ENCODE measurements around the gene PGGHG. TPM values are rescaled to one million over a fixed set of nuclear protein-coding genes. Genes with fewer than 3 reads are reported as not detected.
"Not testable (repeated sequence)": the region's sequence is repeated elsewhere in the genome, so short reads cannot be mapped to it uniquely, and the experiment has no call there.

Gene PGGHG
- total RNA-seq, 1 donor from 2014 or later = 13.1 TPM

- TF ChIP-seq, protein P1, sequence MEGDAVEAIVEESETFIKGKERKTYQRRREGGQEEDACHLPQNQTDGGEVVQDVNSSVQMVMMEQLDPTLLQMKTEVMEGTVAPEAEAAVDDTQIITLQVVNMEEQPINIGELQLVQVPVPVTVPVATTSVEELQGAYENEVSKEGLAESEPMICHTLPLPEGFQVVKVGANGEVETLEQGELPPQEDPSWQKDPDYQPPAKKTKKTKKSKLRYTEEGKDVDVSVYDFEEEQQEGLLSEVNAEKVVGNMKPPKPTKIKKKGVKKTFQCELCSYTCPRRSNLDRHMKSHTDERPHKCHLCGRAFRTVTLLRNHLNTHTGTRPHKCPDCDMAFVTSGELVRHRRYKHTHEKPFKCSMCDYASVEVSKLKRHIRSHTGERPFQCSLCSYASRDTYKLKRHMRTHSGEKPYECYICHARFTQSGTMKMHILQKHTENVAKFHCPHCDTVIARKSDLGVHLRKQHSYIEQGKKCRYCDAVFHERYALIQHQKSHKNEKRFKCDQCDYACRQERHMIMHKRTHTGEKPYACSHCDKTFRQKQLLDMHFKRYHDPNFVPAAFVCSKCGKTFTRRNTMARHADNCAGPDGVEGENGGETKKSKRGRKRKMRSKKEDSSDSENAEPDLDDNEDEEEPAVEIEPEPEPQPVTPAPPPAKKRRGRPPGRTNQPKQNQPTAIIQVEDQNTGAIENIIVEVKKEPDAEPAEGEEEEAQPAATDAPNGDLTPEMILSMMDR (conservative IDR thresholded peaks at IDR 0.05; ENCODE audit: low read depth, low read length) = no peak
- DNase-seq (ENCODE audit: low read depth) = no peak
- no peak overlapping the region for H3K4me3 ChIP-seq (ENCODE audit: low read depth, low read length)
These were observed 35.2 kb downstream of the PGGHG start for GRCh38 chr11:324156-324555.

DNA sequence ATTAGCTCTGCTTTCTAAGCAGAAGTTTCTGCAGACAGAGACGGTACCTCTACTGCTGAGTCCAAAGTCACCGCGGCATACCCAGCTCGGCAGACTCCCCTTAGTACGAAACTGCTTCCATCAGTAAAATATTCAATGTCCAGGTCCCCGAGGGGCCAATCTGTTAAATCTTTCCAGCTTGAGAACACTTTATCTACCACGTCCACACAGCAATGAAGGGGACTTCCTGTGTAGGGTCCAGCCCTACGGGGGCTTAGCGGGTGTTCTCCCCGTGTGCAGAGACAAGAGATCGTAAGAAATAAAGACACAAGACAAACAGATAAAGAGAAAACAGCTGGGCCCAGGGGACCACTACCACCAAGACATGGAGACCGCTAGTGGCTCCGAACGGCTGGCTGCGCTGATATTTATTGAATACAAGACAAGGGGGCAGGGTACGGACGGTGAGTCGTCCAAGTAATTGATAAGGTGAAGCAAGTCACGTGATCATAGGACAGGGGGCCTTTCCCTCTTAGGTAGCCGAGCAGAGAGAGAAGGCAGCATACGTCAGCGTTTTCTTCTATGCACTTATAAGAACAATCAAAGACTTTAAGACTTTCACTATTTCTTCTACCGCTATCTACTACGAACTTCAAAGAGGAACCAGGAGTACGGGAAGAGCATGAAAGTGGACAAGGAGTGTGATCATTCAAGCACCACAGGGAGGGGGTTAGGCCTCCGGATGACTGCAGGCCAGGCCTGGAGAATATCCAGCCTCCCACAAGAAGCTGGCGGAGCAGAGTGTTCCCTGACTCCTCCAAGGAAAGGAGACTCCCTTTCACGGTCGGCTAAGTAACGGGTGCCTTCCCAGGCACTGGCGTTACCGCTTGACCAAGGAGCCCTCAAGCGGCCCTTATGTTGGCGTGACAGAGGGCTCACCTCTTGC is 35.9 kb downstream of the PGGHG start:
- not testable (repeated sequence) for DNase-seq (ENCODE audit: low read depth)
- peak overlapping the region; percentile 10 for H3K4me3 ChIP-seq (ENCODE audit: low read depth, low read length)

GRCh38 chr11:325796-326591 is 37.1 kb downstream of the PGGHG start:
- H3K4me3 ChIP-seq (ENCODE audit: low read depth, low read length) = no peak overlapping the region
- DNase-seq (ENCODE audit: low read depth) = no peak
- TF ChIP-seq, protein P1 (conservative IDR thresholded peaks at IDR 0.05; ENCODE audit: low read depth, low read length) = no peak

DNA sequence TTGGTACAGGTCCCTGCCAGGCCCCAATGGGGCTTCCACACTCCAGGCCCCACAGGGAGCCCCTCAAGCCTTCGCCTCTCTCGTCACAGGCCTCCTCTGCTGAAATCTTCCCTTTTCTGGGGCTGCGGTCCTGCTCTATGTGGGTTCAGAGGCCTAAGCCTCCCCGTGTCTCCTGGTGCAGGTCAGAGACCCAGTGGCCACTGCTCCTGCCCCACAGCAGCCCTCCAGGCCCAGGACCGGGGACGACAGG is 37.6 kb downstream of the PGGHG start:
- DNase-seq (ENCODE audit: low read depth) = no peak
- TF ChIP-seq, protein P1 (conservative IDR thresholded peaks at IDR 0.05; ENCODE audit: low read depth, low read length) = no peak
- no peak overlapping the region for H3K4me3 ChIP-seq (ENCODE audit: low read depth, low read length)

DNA sequence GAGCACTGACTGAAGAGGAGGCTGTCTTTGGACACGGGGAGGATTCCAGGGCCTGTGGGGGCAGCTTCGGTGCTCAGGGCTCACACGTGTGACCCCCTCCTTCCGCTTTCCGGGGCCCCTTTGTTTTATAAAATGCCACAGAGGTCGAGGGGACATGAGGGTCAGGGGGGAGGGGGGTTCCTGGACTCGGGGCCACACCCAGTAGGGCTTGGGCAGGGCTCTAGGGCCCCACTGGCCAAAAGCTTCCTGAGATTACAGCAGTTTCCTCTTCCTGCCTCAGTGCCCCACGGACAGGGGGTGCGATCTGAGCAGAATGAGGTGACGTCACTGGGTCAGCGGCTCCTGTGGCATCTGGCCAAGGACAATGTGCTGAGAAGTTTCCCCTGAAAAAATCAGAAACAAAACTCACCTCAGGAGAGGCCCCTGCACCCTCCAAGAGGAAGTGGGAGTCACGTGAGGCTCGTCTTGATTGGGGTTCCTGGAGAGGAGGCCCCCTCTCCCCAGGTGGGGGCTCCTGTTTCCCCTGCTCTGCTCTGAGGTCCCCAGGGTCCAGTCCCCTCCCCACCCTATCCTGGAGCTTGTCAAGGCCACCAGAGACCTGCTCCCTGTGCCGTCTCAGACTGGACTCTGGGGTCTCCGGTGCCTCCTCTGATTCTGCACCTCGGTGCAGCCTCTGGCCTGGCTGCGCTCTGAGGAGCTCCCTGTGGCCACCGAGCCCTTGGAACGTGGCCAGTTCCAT is 38.1 kb downstream of the PGGHG start:
- TF ChIP-seq, protein P1 (conservative IDR thresholded peaks at IDR 0.05; ENCODE audit: low read depth, low read length) = no peak
- DNase-seq (ENCODE audit: low read depth) = no peak
- peak overlapping the region; percentile 18 for H3K4me3 ChIP-seq (ENCODE audit: low read depth, low read length)

DNA sequence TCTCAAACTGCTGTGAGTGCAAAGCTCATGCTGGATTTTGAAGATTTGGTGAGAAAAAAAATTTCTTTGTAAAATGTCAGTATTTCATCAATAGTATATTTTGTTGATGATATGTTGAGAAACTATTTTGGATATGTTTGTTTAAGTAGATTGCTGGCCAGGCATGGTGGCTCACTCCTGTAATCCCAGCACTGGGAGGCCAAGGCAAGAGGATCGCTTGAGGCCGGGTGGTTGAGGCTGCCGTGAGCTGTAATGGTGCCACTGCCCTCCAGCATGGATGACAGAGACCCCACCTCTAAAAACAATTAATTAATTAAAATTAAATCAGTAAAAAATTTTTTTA is 38.6 kb downstream of the PGGHG start:
- no peak for DNase-seq (ENCODE audit: low read depth)
- TF ChIP-seq, protein P1 (conservative IDR thresholded peaks at IDR 0.05; ENCODE audit: low read depth, low read length) = no peak
- no peak overlapping the region for H3K4me3 ChIP-seq (ENCODE audit: low read depth, low read length)

- DNase-seq (ENCODE audit: low read depth) = no peak
- TF ChIP-seq, protein P1 (conservative IDR thresholded peaks at IDR 0.05; ENCODE audit: low read depth, low read length) = no peak
- no peak overlapping the region for H3K4me3 ChIP-seq (ENCODE audit: low read depth, low read length)
These were observed 39.1 kb downstream of the PGGHG start for GRCh38 chr11:328012-328411.

DNA sequence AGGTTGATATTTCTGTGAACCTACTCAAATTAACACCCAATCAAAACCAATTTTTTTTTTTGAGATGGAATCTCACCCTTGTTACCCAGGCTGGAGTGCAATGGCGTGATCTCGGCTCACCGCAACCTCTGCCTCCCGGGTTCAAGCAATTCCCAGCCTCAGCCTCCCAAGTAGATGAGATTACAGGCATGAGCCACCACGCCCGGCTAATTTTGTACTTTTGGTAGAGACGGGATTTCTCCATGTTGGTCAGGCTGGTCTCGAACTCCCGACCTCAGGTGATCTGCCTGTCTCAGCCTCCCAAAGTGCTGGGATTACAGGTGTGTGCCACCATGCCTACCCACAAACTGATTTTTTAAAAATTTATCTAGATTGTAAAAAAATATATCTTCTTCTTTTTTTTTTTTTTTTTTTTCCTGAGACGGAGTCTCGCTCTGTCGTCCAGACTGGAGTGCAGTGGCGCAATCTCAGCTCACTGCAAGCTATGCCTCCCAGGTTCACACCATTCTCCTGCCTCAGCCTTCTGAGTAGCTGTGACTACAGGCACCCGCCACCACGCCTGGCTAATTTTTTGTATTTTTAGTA is 39.7 kb downstream of the PGGHG start:
- H3K4me3 ChIP-seq (ENCODE audit: low read depth, low read length); DNase-seq (ENCODE audit: low read depth): not testable (repeated sequence)

Measured in epithelial cell of proximal tubule (primary cell).